Ishikawa (cell line): ENCODE measurements around the gene GATAD2B.

Source experiments
- CEBPB ChIP-seq: IDR thresholded peaks from 2 replicates; pipeline ENCODE4 v1.6.1; 2012
- CREB1 ChIP-seq: IDR thresholded peaks from 2 replicates; pipeline ENCODE4 v1.6.1; 2012; ENCODE audit warnings: low read depth
- EGR1 ChIP-seq: IDR thresholded peaks from 2 replicates; pipeline ENCODE4 v1.6.1; 2012
- EP300 ChIP-seq: IDR thresholded peaks from 2 replicates; pipeline ENCODE4 v1.6.1; 2012; ENCODE audit warnings: borderline replicate concordance
- FOXM1 ChIP-seq: IDR thresholded peaks from 2 replicates; pipeline ENCODE4 v1.6.1; 2012; ENCODE audit warnings: low read depth, borderline replicate concordance
- MAX ChIP-seq: IDR thresholded peaks from 2 replicates; pipeline ENCODE4 v1.6.1; 2012
- NFIC ChIP-seq: IDR thresholded peaks from 2 replicates; pipeline ENCODE4 v1.6.1; 2012
- RAD21 ChIP-seq: IDR thresholded peaks from 2 replicates; pipeline ENCODE4 v1.6.1; 2012; ENCODE audit warnings: low read depth
- REST ChIP-seq: IDR thresholded peaks from 2 replicates; pipeline ENCODE4 v1.6.1; 2012; ENCODE audit warnings: low read depth, mild to moderate bottlenecking
- TAF1 ChIP-seq: IDR thresholded peaks from 2 replicates; pipeline ENCODE4 v1.6.1; 2012; ENCODE audit warnings: low read depth, mild to moderate bottlenecking
- TCF12 ChIP-seq: IDR thresholded peaks from 2 replicates; pipeline ENCODE4 v1.6.1; 2012; ENCODE audit warnings: low read depth
- TEAD4 ChIP-seq: IDR thresholded peaks from 2 replicates; pipeline ENCODE4 v1.6.1; 2012
- USF1 ChIP-seq: IDR thresholded peaks from 2 replicates; pipeline ENCODE4 v1.6.1; 2012
- YY1 ChIP-seq: IDR thresholded peaks from 2 replicates; pipeline ENCODE4 v1.6.1; 2012; ENCODE audit warnings: low read depth
- ZBTB7A ChIP-seq: IDR thresholded peaks from 2 replicates; pipeline ENCODE4 v1.6.1; 2012; ENCODE audit warnings: low read depth

Gene GATAD2B

GRCh38 chr1:153899509-153899908, 23.3 kb downstream of the GATAD2B start:
- no peak for TF ChIP-seq MAX
- TF ChIP-seq TAF1: no peak
- TF ChIP-seq USF1: no peak
- no peak for TF ChIP-seq TCF12
- TF ChIP-seq EP300: no peak
- TF ChIP-seq TEAD4: no peak
- TF ChIP-seq CREB1: no peak
- no peak for TF ChIP-seq ZBTB7A
- TF ChIP-seq EGR1: no peak
- TF ChIP-seq REST: no peak
- no peak for TF ChIP-seq FOXM1
- TF ChIP-seq NFIC: no peak
- TF ChIP-seq YY1: no peak

- TF ChIP-seq TEAD4: no peak
- no peak for TF ChIP-seq EGR1
- no peak for TF ChIP-seq TAF1
- no peak for TF ChIP-seq TCF12
- no peak for TF ChIP-seq ZBTB7A
- TF ChIP-seq EP300: no peak
- TF ChIP-seq MAX: no peak
- TF ChIP-seq RAD21: no peak
- TF ChIP-seq FOXM1: no peak
- no peak for TF ChIP-seq REST
These were observed 34.2 kb downstream of the GATAD2B start for GRCh38 chr1:153888533-153888932.

GRCh38 chr1:153886127-153886526, 36.6 kb downstream of the GATAD2B start:
- TF ChIP-seq EGR1 (no peak), YY1 (no peak), TEAD4 (no peak), RAD21 (no peak), REST (no peak), MAX (no peak), USF1 (no peak), CREB1 (no peak), CEBPB (no peak), TAF1 (no peak), EP300 (no peak), NFIC (no peak), TCF12 (no peak), FOXM1 (no peak)

- no peak for TF ChIP-seq CREB1
- TF ChIP-seq EGR1: no peak
- no peak for TF ChIP-seq TCF12
- no peak for TF ChIP-seq USF1
- no peak for TF ChIP-seq RAD21
- no peak for TF ChIP-seq TAF1
- no peak for TF ChIP-seq FOXM1
- TF ChIP-seq EP300: no peak
- no peak for TF ChIP-seq MAX
- TF ChIP-seq NFIC: no peak
- TF ChIP-seq YY1: no peak
- TF ChIP-seq REST: no peak
- TF ChIP-seq CEBPB: no peak
- TF ChIP-seq ZBTB7A: no peak
- no peak for TF ChIP-seq TEAD4
These were observed 39.5 kb downstream of the GATAD2B start for GRCh38 chr1:153883223-153883622.
